ENCODE results near the gene CSAD. TPM values are rescaled to one million over a fixed set of nuclear protein-coding genes. Genes with fewer than 3 reads are reported as not detected.

The CSAD gene
- total RNA-seq, 1 experiment from 2014 or later = 15.4 TPM

DNA sequence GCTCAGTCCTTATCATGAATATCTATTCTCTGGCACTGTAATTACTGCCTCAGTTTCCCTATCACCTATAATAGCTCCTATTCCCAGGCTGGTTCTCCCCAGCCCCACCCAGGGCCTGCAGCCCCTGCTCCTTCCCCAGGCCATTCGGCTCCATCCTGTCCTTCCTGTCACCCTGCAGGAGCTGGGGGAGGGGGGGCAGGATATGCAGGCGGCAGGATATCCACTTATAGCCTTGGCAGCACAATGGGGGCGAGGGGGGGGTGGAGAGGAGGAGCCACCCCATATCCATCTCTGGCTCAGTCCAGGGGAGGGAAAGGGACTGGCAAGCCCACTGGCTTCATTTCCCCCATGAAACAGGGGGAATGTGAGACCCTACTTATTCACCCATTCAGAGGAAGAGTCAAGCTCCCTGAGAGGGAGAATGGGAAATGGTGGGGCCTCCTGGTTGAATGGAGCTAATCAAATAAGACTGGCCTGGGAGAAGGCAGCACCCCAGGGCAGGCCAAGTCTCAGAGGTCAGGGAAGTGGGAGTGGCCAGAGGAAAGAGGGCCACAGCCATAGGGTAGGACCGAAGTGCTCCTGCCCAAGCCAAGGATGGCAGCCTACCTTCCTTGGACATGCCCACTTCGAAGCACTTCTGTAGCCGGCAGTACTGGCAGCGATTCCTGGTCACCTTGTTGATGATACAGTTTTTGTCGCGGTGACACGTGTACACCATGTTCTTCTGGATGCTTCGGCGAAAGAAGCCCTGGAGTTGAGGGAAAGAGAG, 34.1 kb upstream of the CSAD start:
- H3K9me3 ChIP-seq (ENCODE audit: control insufficient read depth, insufficient read depth, low read depth, low read length) = no peaks in the 10 kb centered on the region
- DNase-seq (ENCODE audit: low read depth, low spot score) (no peak), ATAC-seq (no peak)
- TF ChIP-seq POLR2AphosphoS5 (IDR thresholded peaks at IDR 0.05; ENCODE audit: low read depth, low read length) (no peak), REST (IDR thresholded peaks at IDR 0.05; ENCODE audit: insufficient read depth in 1 of 2, low read depth in 2 of 2, low read length in 1 of 2) (no peak), SIN3A (IDR thresholded peaks at IDR 0.05; ENCODE audit: borderline replicate concordance, insufficient read depth, low read depth, low read length) (no peak), TCF7L2 (IDR thresholded peaks at IDR 0.05; ENCODE audit: low read depth, low read length) (no peak), CTCF (IDR thresholded peaks at IDR 0.05) (no peak)
- no peak overlapping the region for H3K4me3 ChIP-seq (ENCODE audit: low read depth in 2 of 2, low read length in 2 of 2)
- H3K36me3 ChIP-seq (ENCODE audit: control insufficient read depth, insufficient read depth, low read length) = no peaks in the 10 kb centered on the region; the same call in 1 of the 2 replicates
- peaks cover 31% of the 10 kb centered on the region for H3K4me1 ChIP-seq (ENCODE audit: control insufficient read depth, insufficient read depth, low read length)
- no peaks in the 10 kb centered on the region for H3K27me3 ChIP-seq (ENCODE audit: control insufficient read depth, insufficient read depth, low read length)
- POLR2A ChIA-PET = no interaction called here
- intact Hi-C loops (cut with micrococcal nuclease; ENCODE audit: unreplicated experiment) (loop anchor here (5.0 kb wide), 1 partner anchor 37 kb away; a partner anchor contains a TSS), in situ Hi-C loops (cut with HindIII; ENCODE audit: low pct_unique_long_range_greater_than_20kb, low sequenced_read_pairs) (no loop called here)
- no TSS peak for BruUV-seq (replicated peaks)
- CTCF ChIA-PET = interaction anchor here (0.8 to 2.7 kb wide), 5 partner anchors 27 to 106 kb away, joined by 3 to 13 read pairs (median 7); partner anchors contain the start of genes AAAS and ESPL1
- no peak overlapping the region for H3K27ac ChIP-seq (ENCODE audit: low read length)

- ChIA-PET POLR2A (no interaction called here), CTCF (interaction anchor here (0.8 to 2.7 kb wide), 12 partner anchors 21 to 131 kb away, joined by 3 to 13 read pairs (median 4); partner anchors contain the start of genes AAAS, ESPL1 and PFDN5)
- TF ChIP-seq POLR2AphosphoS5 (IDR thresholded peaks at IDR 0.05; ENCODE audit: low read depth, low read length) (no peak), TCF7L2 (IDR thresholded peaks at IDR 0.05; ENCODE audit: low read depth, low read length) (no peak), SIN3A (IDR thresholded peaks at IDR 0.05; ENCODE audit: borderline replicate concordance, insufficient read depth, low read depth, low read length) (no peak), REST (IDR thresholded peaks at IDR 0.05; ENCODE audit: insufficient read depth in 1 of 2, low read depth in 2 of 2, low read length in 1 of 2) (no peak), CTCF (IDR thresholded peaks at IDR 0.05) (no peak)
- intact Hi-C loops (cut with micrococcal nuclease; ENCODE audit: unreplicated experiment) (no loop called here), in situ Hi-C loops (cut with HindIII; ENCODE audit: low pct_unique_long_range_greater_than_20kb, low sequenced_read_pairs) (no loop called here)
- H3K36me3 ChIP-seq (ENCODE audit: control insufficient read depth, insufficient read depth, low read length) = no peaks in the 10 kb centered on the region; the same call in 1 of the 2 replicates
- H3K9me3 ChIP-seq (ENCODE audit: control insufficient read depth, insufficient read depth, low read depth, low read length) = no peaks in the 10 kb centered on the region
- BruUV-seq (replicated peaks) = no TSS peak
- no peaks in the 10 kb centered on the region for H3K27me3 ChIP-seq (ENCODE audit: control insufficient read depth, insufficient read depth, low read length)
- H3K27ac ChIP-seq (ENCODE audit: low read length) = no peak overlapping the region
- H3K4me3 ChIP-seq (ENCODE audit: low read depth in 2 of 2, low read length in 2 of 2) = no peak overlapping the region
- H3K4me1 ChIP-seq (ENCODE audit: control insufficient read depth, insufficient read depth, low read length) = peaks cover 31% of the 10 kb centered on the region
- DNase-seq (ENCODE audit: low read depth, low spot score) (no peak), ATAC-seq (no peak)
These were observed 33.5 kb upstream of the CSAD start for GRCh38 chr12:53214221-53214620.
